Left renal pelvis (tissue), 4 donors: ENCODE measurements around the gene PDE2A. TPM values are rescaled to one million over a fixed set of nuclear protein-coding genes. Genes with fewer than 3 reads are reported as not detected.
"Not testable (repeated sequence)": the region's sequence is repeated elsewhere in the genome, so short reads cannot be mapped to it uniquely, and the experiment has no call there.

Experiments
- DNase-seq, 4 donors: peaks; one replicate each; pipeline ENCODE4 v3.0.0-alpha.2; 2013; ENCODE audit warnings: low read depth in 4 of 4, low spot score in 3 of 4
- polyA plus RNA-seq, 4 donors: library from polyadenylated mRNA; unstranded; fragments of 120-200 nt; gene quantifications; one replicate each; pipeline ENCODE4 v1.2.1, GENCODE V29; 2013; ENCODE audit not compliant: insufficient read length in 4 of 4

Gene PDE2A
- polyA plus RNA-seq, 4 donors = 10.4 to 16.3 (median 13.4) TPM

- DNase-seq = no peak
Measured at GRCh38 chr11:72562431-72562830, 111.8 kb downstream of the PDE2A start.

GRCh38 chr11:72561856-72562255 lies 112.4 kb downstream of the PDE2A start:
- DNase-seq = no peak

- DNase-seq = not testable (repeated sequence)
Measured at GRCh38 chr11:72560864-72561263, 113.4 kb downstream of the PDE2A start.

- no peak for DNase-seq
Measured at GRCh38 chr11:72556433-72556832, 117.8 kb downstream of the PDE2A start.

- DNase-seq = not testable (repeated sequence)
Measured at GRCh38 chr11:72555014-72555522, 119.2 kb downstream of the PDE2A start.

GRCh38 chr11:72553706-72554105 lies 120.5 kb downstream of the PDE2A start:
- no peak for DNase-seq

- no peak for DNase-seq
Measured at GRCh38 chr11:72552399-72552910, 121.8 kb downstream of the PDE2A start.

GRCh38 chr11:72551571-72551970 lies 122.7 kb downstream of the PDE2A start:
- no peak for DNase-seq

GRCh38 chr11:72548463-72548862 lies 125.8 kb downstream of the PDE2A start:
- no peak for DNase-seq

- no peak for DNase-seq
Measured at GRCh38 chr11:72546866-72547265, 127.4 kb downstream of the PDE2A start.

- DNase-seq = no peak
Measured at GRCh38 chr11:72544589-72544988, 129.6 kb downstream of the PDE2A start.

- DNase-seq = no peak
Measured at GRCh38 chr11:72543849-72544542, 130.2 kb downstream of the PDE2A start.

GRCh38 chr11:72541257-72541974 lies 132.8 kb downstream of the PDE2A start:
- DNase-seq = no peak

GRCh38 chr11:72537051-72537450 lies 137.2 kb downstream of the PDE2A start:
- no peak for DNase-seq

- DNase-seq = no peak
Measured at GRCh38 chr11:72535194-72535547, 139.1 kb downstream of the PDE2A start.

GRCh38 chr11:72534371-72535193 lies 139.6 kb downstream of the PDE2A start:
- no peak for DNase-seq

- no peak for DNase-seq
Measured at GRCh38 chr11:72529068-72529467, 145.2 kb downstream of the PDE2A start.

- DNase-seq = no peak
Measured at GRCh38 chr11:72528121-72528520, 146.1 kb downstream of the PDE2A start.
